Muscle of arm (tissue), 12 donors: ENCODE data around the gene GLOD4. TPM values are rescaled to one million over a fixed set of nuclear protein-coding genes. Genes with fewer than 3 reads are reported as not detected.

Experiments used
- polyA plus RNA-seq, 12 donors: library from polyadenylated mRNA; unstranded; fragments of 120-200 nt; gene quantifications; one replicate each; pipeline ENCODE4 v1.2.1, GENCODE V29; 2013; ENCODE audit not compliant: insufficient read length in 12 of 12

The GLOD4 gene
- polyA plus RNA-seq, 12 donors, result 44.0 to 67.6 (median 57.7) TPM; not detected in 1

Other genes with a start within 250 kb of the GLOD4 start
- gene VPS53, start 67.4 kb downstream of the GLOD4 start, polyA plus RNA-seq, result 10 to 100 TPM in 11 of 12 donors, not detected in 1; 15.7 to 39.5 (median 21.5) TPM
- 10 to 100 TPM in 10 of 12 donors, 1 to 10 TPM in 1, not detected in 1; 5.4 to 25.7 (median 16.3) TPM for gene TLCD3A, start 49.7 kb downstream of the GLOD4 start, polyA plus RNA-seq
- gene GEMIN4, start 30.0 kb downstream of the GLOD4 start, polyA plus RNA-seq, result 10 to 100 TPM in 11 of 12 donors, not detected in 1; 12.5 to 24.4 (median 14.5) TPM
- gene MRM3, start 73 bp upstream of the GLOD4 start, polyA plus RNA-seq, result 10 to 100 TPM in 11 of 12 donors, not detected in 1; 10.9 to 20.0 (median 12.7) TPM
- gene NXN, start 197.5 kb upstream of the GLOD4 start, polyA plus RNA-seq, result 10 to 100 TPM in 11 of 12 donors, not detected in 1; 46.4 to 92.7 (median 52.4) TPM
- 10 to 100 TPM in 11 of 12 donors, not detected in 1; 11.3 to 17.8 (median 14.2) TPM for gene TIMM22, start 214.8 kb upstream of the GLOD4 start, polyA plus RNA-seq